Measurements from ENCODE around the gene DEGS1.

The DEGS1 gene

GRCh38 chr1:224216382-224216781 is 33.3 kb downstream of the DEGS1 start:
- DNase-seq (ENCODE audit: low spot score) = no peak

GRCh38 chr1:224217655-224218623 is 34.9 kb downstream of the DEGS1 start:
- DNase-seq (ENCODE audit: low spot score) = no peak

- no peak for DNase-seq (ENCODE audit: low spot score)
Observed at GRCh38 chr1:224219011-224219611, 36.1 kb downstream of the DEGS1 start.

- DNase-seq (ENCODE audit: low spot score) = no peak
Observed at GRCh38 chr1:224219612-224220059, 36.6 kb downstream of the DEGS1 start.

- no peak for DNase-seq (ENCODE audit: low spot score)
Observed at GRCh38 chr1:224223819-224224714, 41.0 kb downstream of the DEGS1 start.

GRCh38 chr1:224226849-224227502 is 43.9 kb downstream of the DEGS1 start:
- DNase-seq (ENCODE audit: low spot score) = no peak

GRCh38 chr1:224234017-224234416 is 51.0 kb downstream of the DEGS1 start:
- no peak for DNase-seq (ENCODE audit: low spot score)

GRCh38 chr1:224235813-224236493 is 52.9 kb downstream of the DEGS1 start:
- no peak for DNase-seq (ENCODE audit: low spot score)

- no peak for DNase-seq (ENCODE audit: low spot score)
Observed at GRCh38 chr1:224237119-224237881, 54.3 kb downstream of the DEGS1 start.

- no peak for DNase-seq (ENCODE audit: low spot score)
Observed at GRCh38 chr1:224238212-224238611, 55.2 kb downstream of the DEGS1 start.

GRCh38 chr1:224238756-224239155 is 55.7 kb downstream of the DEGS1 start:
- DNase-seq (ENCODE audit: low spot score) = no peak

Data from putamen (tissue), 1 donor.